Osteoblast (primary cell): ENCODE results near the gene TYROBP. TPM values are rescaled to one million over a fixed set of nuclear protein-coding genes. Genes with fewer than 3 reads are reported as not detected.

Source experiments
- DNase-seq: peaks from one replicate; pipeline ENCODE4 v3.0.0; 2011; ENCODE audit warnings: low spot score, mixed read lengths; ENCODE audit not compliant: insufficient read length; ENCODE audit errors: missing footprints
- H2AFZ ChIP-seq: 2 replicates; pipeline ENCODE4 v1.6.0; 2011; ENCODE audit warnings: mild to moderate bottlenecking, low read length
- H3K27ac ChIP-seq: 2 replicates; pipeline ENCODE4 v1.5.1; 2011; ENCODE audit warnings: mild to moderate bottlenecking, low read depth, low read length, moderate library complexity
- H3K27me3 ChIP-seq: 2 replicates; pipeline ENCODE4 v1.6.0; 2012; ENCODE audit warnings: mild to moderate bottlenecking, control low read depth, inconsistent platforms, low read length, moderate library complexity; ENCODE audit not compliant: insufficient read depth
- H3K36me3 ChIP-seq: 2 replicates; pipeline ENCODE4 v1.5.1; 2011; ENCODE audit warnings: mild to moderate bottlenecking, low read length, control low read depth, moderate library complexity; ENCODE audit not compliant: insufficient read depth
- H3K4me1 ChIP-seq: 2 replicates; pipeline ENCODE4 v1.5.1; 2011; ENCODE audit warnings: mild to moderate bottlenecking, low read length, control low read depth, moderate library complexity; ENCODE audit not compliant: insufficient read depth
- H3K4me2 ChIP-seq: 2 replicates; pipeline ENCODE4 v1.6.0; 2011; ENCODE audit warnings: mild to moderate bottlenecking, low read length; ENCODE audit not compliant: insufficient read depth
- H3K4me3 ChIP-seq: fragments of 200-600 bp; sonication (generic); 3 replicates; pipeline ENCODE4 v1.5.1; 2012; ENCODE audit warnings: mild to moderate bottlenecking, low read length, inconsistent platforms; ENCODE audit not compliant: insufficient read depth
- H3K79me2 ChIP-seq: 2 replicates; pipeline ENCODE4 v1.6.0; 2012; ENCODE audit warnings: mild to moderate bottlenecking, low read length, control low read depth, inconsistent platforms; ENCODE audit not compliant: insufficient read depth
- H3K9me3 ChIP-seq: 2 replicates; pipeline ENCODE4 v1.5.1; 2011; ENCODE audit warnings: low read depth, low read length, control low read depth
- H4K20me1 ChIP-seq: 2 replicates; pipeline ENCODE4 v1.6.0; 2012; ENCODE audit warnings: mild to moderate bottlenecking, low read length, control low read depth; ENCODE audit not compliant: insufficient read depth
- total RNA-seq: library from RNA; depleted of rRNA; stranded (reverse); fragments of >200 nt; gene quantifications from 2 replicates; pipeline ENCODE4 v1.2.3, GENCODE V29; 2012
- TF ChIP-seq, protein P1 (sequence below): IDR thresholded peaks from 2 replicates; pipeline ENCODE4 v1.5.1; 2011; ENCODE audit warnings: mild to moderate bottlenecking, low read depth, low read length, moderate library complexity; ENCODE audit errors: extremely low read depth

TYROBP gene
- total RNA-seq, 1 donor: 0.36 TPM

- peak overlapping the region; percentile 61 for H3K4me3 ChIP-seq
- peak overlapping the region; percentile 88 for H3K4me2 ChIP-seq
- peaks cover 11% of the 10 kb centered on the region for H3K4me1 ChIP-seq
- peak; percentile 100 for DNase-seq
- H4K20me1 ChIP-seq: no peaks in the 10 kb centered on the region
- no peaks in the 10 kb centered on the region for H3K9me3 ChIP-seq
- H3K27me3 ChIP-seq: no peaks in the 10 kb centered on the region
- peak overlapping the region; percentile 96 for H2AFZ ChIP-seq
- no peak overlapping the region for H3K27ac ChIP-seq
- no peaks in the 10 kb centered on the region for H3K79me2 ChIP-seq
- H3K36me3 ChIP-seq: no peaks in the 10 kb centered on the region
- TF ChIP-seq, protein P1, sequence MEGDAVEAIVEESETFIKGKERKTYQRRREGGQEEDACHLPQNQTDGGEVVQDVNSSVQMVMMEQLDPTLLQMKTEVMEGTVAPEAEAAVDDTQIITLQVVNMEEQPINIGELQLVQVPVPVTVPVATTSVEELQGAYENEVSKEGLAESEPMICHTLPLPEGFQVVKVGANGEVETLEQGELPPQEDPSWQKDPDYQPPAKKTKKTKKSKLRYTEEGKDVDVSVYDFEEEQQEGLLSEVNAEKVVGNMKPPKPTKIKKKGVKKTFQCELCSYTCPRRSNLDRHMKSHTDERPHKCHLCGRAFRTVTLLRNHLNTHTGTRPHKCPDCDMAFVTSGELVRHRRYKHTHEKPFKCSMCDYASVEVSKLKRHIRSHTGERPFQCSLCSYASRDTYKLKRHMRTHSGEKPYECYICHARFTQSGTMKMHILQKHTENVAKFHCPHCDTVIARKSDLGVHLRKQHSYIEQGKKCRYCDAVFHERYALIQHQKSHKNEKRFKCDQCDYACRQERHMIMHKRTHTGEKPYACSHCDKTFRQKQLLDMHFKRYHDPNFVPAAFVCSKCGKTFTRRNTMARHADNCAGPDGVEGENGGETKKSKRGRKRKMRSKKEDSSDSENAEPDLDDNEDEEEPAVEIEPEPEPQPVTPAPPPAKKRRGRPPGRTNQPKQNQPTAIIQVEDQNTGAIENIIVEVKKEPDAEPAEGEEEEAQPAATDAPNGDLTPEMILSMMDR: peak; percentile 92
Measured at GRCh38 chr19:35931161-35931873, 23.2 kb upstream of the TYROBP start.

DNA sequence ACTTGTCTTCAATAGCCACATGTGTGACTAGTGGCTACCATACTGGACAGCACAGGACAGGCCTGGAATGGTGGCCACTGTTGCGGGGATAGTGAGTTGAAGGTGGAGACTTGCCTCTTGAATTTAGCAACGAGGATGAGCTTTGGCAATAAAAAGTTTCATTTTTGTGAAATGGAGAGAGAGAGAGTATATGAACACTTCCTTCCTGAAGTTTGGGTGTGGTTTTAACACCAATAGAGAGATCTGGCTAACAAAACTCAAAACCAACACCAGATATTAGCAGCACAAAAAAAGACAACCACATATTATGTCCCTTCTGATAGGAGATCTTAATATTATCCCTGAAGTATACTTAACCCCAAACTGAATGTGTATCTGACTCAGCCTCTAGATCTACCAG, 21.8 kb upstream of the TYROBP start:
- H3K4me3 ChIP-seq: no peak overlapping the region

GRCh38 chr19:35928507-35928906, 20.4 kb upstream of the TYROBP start:
- no peak overlapping the region for H2AFZ ChIP-seq
- peaks cover 2% of the 10 kb centered on the region for H3K9me3 ChIP-seq
- H3K27me3 ChIP-seq: peaks cover 6% of the 10 kb centered on the region
- TF ChIP-seq, protein P1: no peak
- H3K4me2 ChIP-seq: no peak overlapping the region
- H3K79me2 ChIP-seq: no peaks in the 10 kb centered on the region
- H3K27ac ChIP-seq: no peak overlapping the region
- no peaks in the 10 kb centered on the region for H4K20me1 ChIP-seq
- no peak overlapping the region for H3K4me3 ChIP-seq
- no peaks in the 10 kb centered on the region for H3K36me3 ChIP-seq
- H3K4me1 ChIP-seq: peaks cover 4% of the 10 kb centered on the region
- DNase-seq: peak; percentile 3

More for the DNA sequence above, 21.8 kb upstream of the TYROBP start:
- Histone ChIP-seq H4K20me1 (no peaks in the 10 kb centered on the region), H2AFZ (no peak overlapping the region), H3K36me3 (no peaks in the 10 kb centered on the region), H3K27ac (no peak overlapping the region), H3K9me3 (peaks cover 2% of the 10 kb centered on the region), H3K4me2 (no peak overlapping the region), H3K4me1 (peaks cover 4% of the 10 kb centered on the region), H3K27me3 (no peaks in the 10 kb centered on the region), H3K79me2 (no peaks in the 10 kb centered on the region)
- peak; percentile 14 for DNase-seq
- TF ChIP-seq, protein P1: no peak

DNA sequence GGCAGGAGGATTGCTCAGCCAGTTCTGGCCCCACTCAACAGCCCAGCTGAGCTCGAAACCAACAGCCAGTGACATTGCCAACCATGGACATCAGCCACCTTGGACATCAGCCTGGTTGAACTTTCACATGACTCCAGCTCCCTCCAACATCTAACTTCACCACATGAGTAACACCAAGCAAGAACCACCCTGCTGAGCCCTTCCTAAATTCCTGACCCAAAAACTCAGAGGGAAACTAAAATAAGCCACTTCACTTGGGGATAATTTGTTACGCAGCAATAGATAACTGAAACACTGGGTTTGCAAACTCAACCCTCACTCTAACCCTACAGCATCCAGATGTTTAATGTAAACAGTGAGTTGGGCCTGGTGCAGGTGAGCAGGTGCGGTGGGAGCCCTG, 17.4 kb upstream of the TYROBP start:
- Histone ChIP-seq H3K4me1 (no peaks in the 10 kb centered on the region), H3K4me2 (no peak overlapping the region), H3K4me3 (no peak overlapping the region), H2AFZ (no peak overlapping the region), H3K9me3 (peaks cover 2% of the 10 kb centered on the region), H4K20me1 (no peaks in the 10 kb centered on the region), H3K79me2 (no peaks in the 10 kb centered on the region), H3K27ac (no peak overlapping the region), H3K36me3 (no peaks in the 10 kb centered on the region), H3K27me3 (peaks cover 6% of the 10 kb centered on the region)
- TF ChIP-seq, protein P1: no peak
- peak; percentile 52 for DNase-seq
